GM21528 (cell line): Measurements from ENCODE around the gene TMPRSS2.

Experiments
- ATAC-seq: cut with Tn5 transposase; IDR thresholded peaks from one replicate; pipeline ENCODE4 v1.9.1; 2021; ENCODE audit warnings: mild to moderate bottlenecking, moderate library complexity; ENCODE audit not compliant: unreplicated experiment, low FRiP score

TMPRSS2 gene

DNA sequence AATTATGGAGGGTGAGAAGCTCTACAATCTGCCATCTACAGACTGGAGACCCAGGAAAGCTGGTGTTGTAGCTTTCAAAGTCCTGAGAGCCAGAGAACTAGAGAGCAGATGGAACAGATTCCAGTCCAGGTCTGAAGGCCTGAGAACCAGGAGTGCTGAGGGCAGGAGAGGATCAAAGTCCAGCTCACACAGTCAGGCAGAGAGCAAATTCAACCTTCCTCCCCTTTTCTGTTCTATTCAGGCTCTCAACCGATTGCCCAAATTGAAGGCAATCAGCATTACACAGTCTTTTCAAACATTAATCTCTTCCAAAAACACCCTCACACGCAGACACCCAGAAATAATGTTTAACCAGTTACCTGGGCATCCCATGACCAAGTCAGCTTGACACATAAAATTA lies 2.5 kb upstream of the TMPRSS2 start:
- ATAC-seq = no peak

DNA sequence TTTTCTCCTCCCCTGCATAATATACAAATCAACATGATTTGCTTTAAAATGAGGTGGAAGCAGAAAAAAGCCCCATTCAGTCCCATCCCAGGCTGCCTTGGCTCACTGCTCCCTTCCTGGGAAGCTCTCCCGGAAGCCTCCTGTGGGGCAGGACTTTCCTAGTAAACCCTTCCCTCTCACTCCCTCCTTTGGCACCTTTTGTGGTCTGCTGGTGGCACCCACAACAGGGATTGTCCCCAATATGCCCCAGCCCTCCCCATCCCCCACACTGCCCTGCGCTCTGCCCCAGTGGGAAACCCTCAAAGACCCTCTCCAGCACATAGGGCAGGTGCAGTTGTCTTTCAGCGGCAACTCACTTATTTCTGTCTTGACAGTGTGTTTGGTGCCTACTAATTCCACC lies 1.8 kb upstream of the TMPRSS2 start:
- ATAC-seq = no peak

DNA sequence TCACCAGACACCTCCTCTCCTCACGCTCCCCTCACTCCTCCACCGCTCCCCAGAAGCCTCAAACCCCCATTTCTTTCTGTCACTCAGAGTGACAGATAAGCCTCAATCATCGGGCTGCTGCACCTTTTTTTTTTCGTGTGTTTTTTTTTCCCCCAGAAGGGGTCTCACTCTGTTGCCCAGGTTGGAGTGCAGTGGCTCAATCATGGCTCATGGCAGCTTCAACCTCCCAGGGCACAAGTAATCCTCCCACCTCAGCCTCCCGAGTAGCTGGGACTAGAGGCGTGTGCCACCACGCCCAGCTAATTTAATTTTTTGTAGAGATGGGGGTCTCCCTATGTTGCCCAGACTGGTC lies 1.2 kb upstream of the TMPRSS2 start:
- no peak for ATAC-seq

DNA sequence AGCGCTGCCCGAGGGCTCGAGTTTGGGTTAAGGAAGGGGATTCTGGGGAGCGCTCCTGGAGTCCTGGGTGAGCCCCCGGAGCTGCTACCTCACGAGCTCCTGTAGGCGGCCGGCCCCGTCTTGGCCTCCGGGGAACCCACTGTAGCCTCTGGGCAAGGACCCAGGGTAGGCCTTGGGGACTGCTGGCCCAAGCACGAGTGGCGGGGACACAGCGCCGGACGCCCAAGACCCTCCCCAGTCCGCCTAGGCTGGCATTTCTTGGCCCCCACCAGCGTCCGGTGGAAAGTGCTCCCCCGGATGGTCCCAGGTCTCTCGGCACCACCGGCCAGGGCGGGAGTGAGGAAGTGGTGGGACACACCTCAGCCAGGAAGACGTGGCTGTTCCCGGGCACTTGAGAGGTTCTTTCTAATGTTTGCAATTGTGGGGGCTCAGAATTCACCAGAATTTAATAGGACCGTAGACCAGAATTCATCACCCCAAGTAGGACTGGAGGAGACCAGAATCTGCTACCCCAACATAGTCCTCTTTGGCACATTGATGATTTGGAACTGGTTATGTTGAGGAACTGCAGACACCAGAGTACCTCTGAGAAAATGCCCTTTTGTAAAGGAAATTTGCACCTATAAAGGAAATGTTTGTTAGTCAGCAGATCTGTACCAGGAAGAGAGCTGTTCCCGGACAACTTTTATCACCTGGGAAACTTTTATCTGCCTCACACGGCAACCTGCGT lies 622 bp upstream of the TMPRSS2 start:
- ATAC-seq = no peak

DNA sequence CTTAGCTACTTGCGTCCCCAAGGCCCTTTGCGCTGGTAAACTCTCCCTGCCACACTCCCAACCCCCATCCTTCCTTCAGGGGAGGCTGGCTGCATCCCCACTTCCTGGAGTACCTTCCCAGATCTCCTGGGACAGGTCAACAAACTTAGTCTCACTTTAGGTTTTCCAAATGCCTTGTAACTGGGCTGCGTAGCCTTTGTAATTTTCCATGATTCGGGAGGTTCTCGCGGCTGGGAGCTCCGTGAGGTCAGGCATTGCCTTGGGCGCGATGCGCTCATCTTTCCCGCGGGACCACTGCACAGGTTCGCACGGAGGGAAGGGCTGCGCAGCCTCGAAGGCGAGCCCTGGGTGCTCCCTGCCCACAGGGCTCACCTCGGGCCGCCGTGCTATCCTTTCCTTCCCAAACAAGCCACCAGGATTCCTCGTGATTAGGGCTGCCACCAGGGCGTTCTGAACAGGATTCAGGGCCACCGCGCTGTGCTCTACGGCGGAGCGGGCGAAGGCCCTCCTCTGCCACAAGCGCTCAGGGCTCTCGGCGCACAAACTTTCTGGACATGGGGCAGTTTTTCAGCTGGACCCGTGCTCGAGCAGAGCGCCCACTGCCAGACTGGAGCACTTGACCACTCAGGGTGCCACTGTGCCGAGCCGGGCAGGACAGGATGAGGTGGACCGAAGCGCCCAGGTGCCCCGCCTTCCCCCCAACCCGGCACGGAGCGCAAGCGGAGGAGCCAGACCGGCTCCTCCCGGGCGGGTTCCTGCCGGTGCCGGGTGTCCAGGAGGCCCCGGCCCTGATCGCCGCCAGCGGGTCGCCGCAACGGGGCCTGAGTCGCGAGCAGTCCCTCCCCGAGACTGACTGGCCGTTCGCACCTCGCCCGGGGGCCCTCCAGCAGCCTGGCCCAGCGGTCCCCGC lies 1.1 kb downstream of the TMPRSS2 start:
- ATAC-seq = no peak

DNA sequence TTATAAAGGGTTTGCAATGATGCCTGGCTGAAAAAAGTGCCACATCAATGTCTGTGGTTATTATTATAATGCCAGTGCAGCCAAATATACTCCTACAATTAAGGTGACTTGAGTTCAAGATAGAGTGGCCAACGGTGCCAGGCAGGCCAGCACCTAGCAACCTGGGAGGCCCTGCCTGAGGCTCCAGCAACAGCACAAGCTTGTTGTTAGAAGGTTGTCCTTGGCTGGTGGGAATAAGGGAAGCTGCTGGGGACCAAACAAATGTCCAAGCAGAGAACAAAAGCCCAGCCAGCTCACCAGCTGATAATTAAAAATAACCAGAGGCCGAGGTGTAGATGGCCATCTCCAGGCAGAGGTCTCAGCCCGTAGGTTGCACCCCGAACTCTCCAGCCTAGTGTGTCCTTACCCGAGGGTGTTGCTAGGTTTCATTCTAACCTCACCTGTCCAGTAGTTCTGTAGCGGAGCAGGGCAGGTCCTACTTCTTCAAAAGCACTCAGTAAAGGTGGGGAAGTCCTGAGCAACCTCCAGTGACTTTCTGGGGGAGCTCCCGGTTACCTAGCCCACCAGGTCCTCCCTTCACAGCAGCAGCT lies 1.9 kb downstream of the TMPRSS2 start:
- ATAC-seq = no peak

DNA sequence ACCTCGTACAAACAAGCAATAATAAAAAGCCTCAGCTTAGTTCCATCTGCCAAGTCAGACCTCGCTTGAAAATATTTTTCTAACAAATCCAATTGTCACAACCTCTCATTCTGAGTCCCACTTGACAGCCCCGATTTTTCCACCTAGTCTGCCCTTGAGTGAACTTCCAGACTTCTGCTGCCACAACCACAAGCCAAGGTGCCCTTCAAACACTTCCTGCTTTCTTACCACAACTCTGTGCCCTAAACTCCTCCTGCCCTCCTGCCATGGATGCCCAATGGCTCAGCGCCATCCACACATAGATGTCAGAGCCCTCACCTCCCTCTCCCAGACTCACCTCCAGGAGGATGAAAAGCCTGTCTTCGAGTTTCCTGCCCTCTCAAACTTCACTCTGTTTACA lies 3.9 kb downstream of the TMPRSS2 start:
- no peak for ATAC-seq

DNA sequence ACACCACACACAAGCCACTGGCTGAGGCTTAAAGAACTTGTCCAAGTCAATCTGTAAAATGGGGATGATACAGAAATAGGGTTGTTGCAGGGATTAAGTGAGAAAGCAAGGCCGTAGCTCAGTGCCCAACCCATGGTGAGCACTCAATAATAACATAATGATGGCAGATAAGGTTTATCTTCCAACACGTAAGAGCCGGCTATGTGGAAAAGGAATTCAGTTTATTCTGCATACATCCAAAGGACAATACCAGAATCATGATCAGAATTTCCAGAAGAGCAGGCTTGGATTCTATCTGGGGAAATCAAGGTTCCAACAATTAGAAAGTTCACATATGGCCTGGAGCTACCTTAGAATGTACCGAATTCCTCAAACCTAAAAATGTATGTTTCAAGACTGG lies 4.6 kb downstream of the TMPRSS2 start:
- ATAC-seq = no peak

DNA sequence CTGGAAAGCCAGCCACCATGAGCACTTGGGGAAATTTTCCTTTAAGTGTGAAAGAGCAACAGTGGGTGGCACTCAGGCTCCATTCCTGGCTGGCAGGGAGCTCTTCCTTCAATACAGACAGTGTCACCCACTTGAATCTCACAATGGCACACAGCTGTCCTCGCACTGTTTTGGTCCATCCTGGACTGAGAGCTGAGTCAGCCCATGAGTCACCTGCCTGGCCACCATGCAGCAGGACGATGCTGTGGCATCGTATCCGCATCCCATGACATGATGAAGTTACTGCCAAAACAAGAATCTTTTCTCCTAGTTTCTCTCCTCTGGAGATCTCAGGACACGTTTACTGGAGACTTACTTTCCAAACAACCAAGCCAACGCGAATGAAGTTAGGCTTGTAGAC lies 6.0 kb downstream of the TMPRSS2 start:
- ATAC-seq = no peak

DNA sequence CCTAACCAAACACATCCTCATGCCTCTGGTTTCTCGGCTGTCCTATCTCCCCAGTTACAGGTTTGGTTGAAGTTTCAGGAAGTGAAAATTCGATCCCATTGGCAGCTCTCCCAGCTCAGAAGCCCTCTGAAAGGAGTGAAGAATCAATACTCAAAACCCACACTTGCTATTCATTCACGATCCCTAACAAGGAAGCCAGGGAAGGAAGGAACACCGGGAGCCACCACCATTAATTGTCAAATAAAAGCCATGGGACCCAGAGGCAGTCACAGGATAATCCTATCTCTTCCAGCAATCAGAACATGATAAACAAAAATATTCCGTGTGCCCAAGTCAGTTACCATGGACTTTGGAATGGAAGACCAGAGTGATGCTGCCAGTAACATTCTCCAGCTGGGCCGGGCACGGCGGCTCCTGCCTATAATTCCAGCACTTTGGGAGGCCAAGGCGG lies 7.0 kb downstream of the TMPRSS2 start:
- no peak for ATAC-seq

DNA sequence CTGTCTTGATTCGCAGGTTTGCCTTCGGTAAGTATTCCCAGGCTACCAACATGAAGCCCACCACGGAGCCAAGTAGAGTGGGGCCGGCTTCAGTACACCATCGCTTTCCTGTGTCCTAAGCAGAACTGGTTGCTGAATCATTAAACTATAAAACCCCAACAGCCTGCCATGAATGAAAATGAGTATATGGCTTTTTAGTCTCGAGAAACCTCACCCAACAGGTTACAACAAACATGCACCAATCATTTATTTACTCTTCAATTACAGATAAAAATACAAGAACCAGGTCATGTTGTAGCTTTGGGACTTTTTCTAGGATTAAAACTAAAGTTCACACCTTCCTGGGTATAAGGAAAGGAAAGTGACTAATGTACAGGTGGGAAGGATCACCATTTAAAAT lies 7.6 kb downstream of the TMPRSS2 start:
- no peak for ATAC-seq

DNA sequence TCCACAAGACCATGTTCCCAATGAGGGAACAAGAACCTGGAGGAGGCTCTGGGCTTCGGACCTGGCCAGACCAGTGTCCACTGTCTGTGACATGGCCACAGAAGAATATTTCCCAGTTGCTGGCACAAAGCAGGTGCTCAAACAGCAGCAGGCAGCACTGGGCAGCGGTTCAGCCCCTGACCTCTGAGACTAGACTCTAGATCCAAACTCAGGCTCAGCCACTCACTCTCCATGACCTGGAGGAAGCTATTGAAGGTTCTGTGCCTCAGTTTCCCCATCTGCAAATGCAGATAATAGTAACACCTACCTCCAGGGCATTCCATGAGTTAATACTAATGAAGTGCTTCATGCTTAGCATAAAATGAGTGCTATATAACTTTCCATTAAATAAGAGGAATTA lies 8.0 kb downstream of the TMPRSS2 start:
- ATAC-seq = no peak

DNA sequence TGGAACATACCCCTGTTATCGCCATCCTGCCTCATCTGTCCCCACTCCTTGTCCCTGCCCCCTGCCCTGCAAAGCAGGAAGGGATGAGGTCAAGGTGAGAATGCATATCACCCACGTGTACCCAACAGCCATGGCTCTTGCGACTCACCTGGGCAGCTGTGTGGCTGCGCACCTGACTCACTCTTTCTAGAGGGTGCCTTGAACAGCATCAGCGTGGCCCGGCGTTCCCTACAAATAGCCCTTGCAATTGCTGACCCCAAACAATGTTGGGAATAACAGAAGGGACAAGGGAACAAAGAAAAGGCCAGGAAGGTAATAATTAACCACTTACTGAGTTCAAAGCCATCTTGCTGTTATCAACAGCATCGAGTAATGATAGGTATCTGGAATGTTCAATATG lies 10.2 kb downstream of the TMPRSS2 start:
- ATAC-seq = no peak

DNA sequence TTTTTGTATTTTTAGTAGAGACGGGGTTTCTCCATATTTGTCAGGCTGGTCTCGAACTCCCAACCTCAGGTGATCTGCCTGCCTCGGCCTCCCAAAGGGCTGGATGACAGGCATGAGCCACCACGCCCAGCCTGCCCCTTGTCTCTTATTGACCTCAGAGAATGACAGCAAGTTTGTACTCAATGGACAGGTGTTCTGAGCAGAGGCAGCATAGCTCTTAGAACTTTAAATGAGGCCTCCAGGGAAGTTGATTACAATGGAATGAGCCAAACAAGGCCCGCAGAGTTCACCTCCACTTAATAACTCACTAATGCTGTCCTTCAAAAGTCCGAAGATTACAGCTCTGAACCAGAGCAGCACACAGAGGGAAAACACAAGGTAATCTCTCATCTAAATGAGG lies 10.9 kb downstream of the TMPRSS2 start:
- no peak for ATAC-seq

DNA sequence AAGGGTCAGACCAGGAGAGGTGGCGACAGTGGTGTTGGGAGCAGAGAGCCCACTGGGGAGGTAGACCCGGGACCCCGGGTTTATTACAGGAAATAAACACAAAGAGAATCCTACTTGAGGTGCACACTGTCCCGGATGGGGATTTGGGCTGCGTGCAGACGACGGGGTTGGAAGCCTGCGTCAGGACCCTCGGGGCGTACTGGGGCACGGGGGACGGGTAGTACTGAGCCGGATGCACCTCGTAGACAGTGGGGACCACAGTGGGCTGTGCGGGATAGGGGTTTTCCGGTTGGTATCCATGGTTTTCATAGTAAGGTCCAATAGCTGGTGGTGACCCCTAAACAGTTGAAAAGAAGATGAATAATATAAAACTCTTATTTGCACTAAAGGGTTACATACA lies 13.7 kb downstream of the TMPRSS2 start:
- ATAC-seq = no peak

DNA sequence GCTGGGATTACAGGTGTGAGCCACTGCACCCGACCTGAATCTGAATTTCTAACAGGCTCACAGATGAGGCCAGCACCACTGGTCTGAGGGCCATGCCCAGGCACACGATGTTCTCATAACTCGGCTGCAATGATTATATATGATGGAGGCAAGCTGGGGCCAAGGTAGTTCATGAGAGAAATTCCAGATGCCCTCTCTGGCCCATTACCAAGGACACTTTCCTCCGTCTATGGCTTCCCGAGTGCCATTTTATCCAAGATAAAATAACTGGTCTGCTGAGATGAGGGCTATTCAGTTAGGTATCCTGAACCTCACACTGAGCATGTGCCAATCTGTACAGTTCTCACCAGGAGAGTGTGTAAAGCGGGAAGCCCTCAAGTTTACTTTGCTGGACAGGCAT lies 16.5 kb downstream of the TMPRSS2 start:
- ATAC-seq = no peak

DNA sequence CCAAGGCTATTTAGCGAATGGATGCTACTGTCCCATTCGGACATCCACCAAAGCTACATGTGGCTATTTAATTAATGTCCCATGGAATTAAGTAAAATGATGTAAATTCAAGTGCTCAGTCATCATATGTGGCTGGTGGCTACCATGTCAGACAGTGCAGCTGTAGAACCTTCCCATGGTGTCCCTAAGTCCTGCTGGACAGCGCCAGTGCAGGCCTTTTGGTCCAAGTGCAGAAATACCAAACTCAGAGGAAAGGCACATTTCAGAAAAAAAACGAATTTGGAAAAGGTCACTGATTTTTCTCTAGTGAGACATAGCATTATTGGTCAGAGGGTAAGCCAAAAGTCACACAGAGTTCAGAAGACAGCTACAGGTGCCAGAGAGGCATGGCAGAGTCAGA lies 17.6 kb downstream of the TMPRSS2 start:
- no peak for ATAC-seq

DNA sequence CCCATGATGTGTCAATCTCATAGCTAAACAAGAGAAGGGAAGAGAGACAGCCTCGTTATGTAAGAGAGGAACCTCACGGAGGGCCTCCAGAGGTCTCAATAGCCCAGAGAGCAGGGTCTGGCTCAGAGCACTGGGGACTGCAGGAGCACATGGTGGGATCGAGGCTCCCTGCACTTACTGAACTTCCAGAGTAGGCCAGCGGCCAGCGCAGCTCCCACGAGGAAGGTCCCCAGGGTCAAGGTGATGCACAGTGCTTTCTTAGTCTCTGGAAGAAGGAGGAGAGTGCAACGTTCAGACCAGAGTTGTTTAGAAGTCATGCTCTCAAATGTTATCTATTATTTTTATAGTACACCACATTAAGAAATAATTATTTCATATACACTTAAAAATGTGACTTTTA lies 18.6 kb downstream of the TMPRSS2 start:
- ATAC-seq = no peak

DNA sequence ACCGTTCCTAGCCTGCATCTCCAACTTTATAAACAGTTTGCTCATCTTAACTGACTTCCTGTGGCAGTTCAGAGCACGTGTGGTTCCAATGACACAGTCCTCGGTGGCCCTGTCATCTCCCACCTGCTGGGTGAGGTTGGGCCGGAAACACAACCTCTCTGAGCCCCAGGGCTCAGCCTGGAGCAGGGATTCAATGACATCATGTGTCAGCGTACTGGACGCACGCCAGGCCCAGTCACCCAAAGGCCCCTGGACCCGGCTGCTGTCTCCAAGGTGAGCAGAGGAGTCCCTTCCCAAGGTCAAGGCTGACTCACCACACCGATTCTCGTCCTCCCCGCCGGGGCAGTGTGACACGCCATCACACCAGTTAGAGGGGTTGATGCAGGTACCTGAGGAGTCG lies 19.9 kb downstream of the TMPRSS2 start:
- ATAC-seq = no peak

DNA sequence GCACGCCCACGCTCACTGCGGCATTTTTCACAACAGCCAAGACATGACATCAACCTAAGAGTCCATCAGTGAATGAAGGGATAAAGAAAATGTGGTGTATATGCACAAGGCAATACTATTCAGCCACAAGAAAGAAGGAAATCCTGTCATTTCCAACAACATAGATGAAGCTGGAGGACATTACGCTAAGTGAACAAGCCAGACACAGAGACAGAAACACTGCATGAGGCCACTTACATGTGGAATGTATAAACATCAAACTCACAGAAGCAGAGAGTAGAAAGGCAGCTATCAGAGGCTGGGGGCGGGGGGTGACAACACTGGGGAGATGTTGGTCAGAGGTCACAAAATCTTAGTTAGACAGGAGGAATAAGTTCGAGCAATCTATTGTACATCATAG lies 20.9 kb downstream of the TMPRSS2 start:
- no peak for ATAC-seq

DNA sequence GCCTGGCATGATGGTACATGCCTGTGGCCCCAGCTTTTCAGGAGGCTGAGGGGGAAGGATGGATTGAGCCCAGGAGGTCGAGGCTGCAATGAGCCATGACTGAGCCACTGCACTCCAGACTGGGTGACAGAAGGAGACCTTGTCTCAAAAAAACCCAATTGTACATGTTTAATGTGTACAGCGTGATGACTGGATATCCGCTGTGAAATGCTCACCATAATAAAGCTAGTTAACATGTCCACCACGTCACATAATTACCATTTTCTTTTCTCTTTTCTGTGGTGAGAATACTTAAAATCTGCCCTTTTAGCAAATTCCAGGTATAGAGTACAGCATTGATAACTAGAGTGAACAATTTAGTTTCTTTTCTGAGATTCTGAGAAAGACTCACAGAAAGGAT lies 24.0 kb downstream of the TMPRSS2 start:
- ATAC-seq = no peak

DNA sequence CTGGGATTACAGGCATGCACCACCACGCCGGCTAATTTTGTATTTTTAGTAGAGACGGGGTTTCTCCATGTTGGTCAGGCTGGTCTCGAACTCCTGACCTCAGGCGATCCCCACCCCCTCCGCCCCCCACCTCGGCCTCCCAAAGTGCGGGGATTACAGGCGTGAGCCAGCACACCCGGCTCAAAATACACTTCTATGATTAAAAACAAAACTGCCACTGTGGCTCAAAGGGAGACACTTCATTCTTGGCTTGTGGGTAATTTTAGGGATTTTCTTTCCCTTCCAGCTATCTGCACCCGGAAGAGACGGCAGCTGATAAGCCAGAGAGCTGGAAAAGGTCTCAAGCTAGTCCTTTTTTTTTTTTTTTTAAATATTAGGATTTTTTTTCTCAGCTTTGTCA lies 24.5 kb downstream of the TMPRSS2 start:
- ATAC-seq = no peak
